Activated CD8-positive, alpha-beta T cell treated with anti-CD3 and anti-CD28 coated beads, Interleukin-2, amount 10 ng/mL, durations not matched to agents 7 days and 5 days (primary cell): ENCODE results near the gene HDHD3. TPM values are rescaled to one million over a fixed set of nuclear protein-coding genes. Genes with fewer than 3 reads are reported as not detected.
"Not testable (repeated sequence)": the region's sequence is repeated elsewhere in the genome, so short reads cannot be mapped to it uniquely, and the experiment has no call there.

Source experiments
- ATAC-seq: fragments of 150-1000 bp; cut with Tn5 transposase; one replicate; pipeline ENCODE4 v1.10.0; 2021; ENCODE audit warnings: moderate library complexity
- CTCF ChIA-PET: fragments of 350-600 bp; sonication (Branson Sonifier 250); formaldehyde crosslinking; loops from one replicate; lab custom pipeline; 2021; ENCODE audit warnings: antibody characterized with exemption; lab: Charles Lee
- POLR2A ChIA-PET: fragments of 350-600 bp; sonication (Branson Sonifier 250); formaldehyde crosslinking; loops from one replicate; lab custom pipeline; 2021; ENCODE audit warnings: antibody characterized with exemption; lab: Charles Lee
- DNase-seq: peaks from one replicate; pipeline ENCODE4 v3.0.0-alpha.2; 2020
- H3K27ac Mint-ChIP-seq: one replicate; pipeline ENCODE4 v1.8.0; 2021; ENCODE audit warnings: mild to moderate bottlenecking, mixed read lengths
- H3K27me3 Mint-ChIP-seq: one replicate; pipeline ENCODE4 v1.8.0; 2021; ENCODE audit warnings: low read depth, mixed read lengths
- H3K36me3 Mint-ChIP-seq: one replicate; pipeline ENCODE4 v1.8.0; 2021; ENCODE audit warnings: low read depth, mixed read lengths
- H3K4me1 Mint-ChIP-seq: one replicate; pipeline ENCODE4 v1.8.0; 2021; ENCODE audit warnings: low read depth, mixed read lengths
- H3K4me3 Mint-ChIP-seq: one replicate; pipeline ENCODE4 v1.8.0; 2021; ENCODE audit warnings: mild to moderate bottlenecking, mixed read lengths
- H3K9me3 Mint-ChIP-seq: one replicate; pipeline ENCODE4 v1.8.0; 2022; ENCODE audit warnings: mixed read lengths; ENCODE audit not compliant: insufficient read depth
- total RNA-seq, 2 experiments: library from RNA; stranded (reverse); gene quantifications; one replicate each; pipeline ENCODE4 v1.2.3, GENCODE V29; 2021

Gene HDHD3, protein sequence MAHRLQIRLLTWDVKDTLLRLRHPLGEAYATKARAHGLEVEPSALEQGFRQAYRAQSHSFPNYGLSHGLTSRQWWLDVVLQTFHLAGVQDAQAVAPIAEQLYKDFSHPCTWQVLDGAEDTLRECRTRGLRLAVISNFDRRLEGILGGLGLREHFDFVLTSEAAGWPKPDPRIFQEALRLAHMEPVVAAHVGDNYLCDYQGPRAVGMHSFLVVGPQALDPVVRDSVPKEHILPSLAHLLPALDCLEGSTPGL
- 10 to 100 TPM; 14.0 to 15.3 TPM for total RNA-seq

DNA sequence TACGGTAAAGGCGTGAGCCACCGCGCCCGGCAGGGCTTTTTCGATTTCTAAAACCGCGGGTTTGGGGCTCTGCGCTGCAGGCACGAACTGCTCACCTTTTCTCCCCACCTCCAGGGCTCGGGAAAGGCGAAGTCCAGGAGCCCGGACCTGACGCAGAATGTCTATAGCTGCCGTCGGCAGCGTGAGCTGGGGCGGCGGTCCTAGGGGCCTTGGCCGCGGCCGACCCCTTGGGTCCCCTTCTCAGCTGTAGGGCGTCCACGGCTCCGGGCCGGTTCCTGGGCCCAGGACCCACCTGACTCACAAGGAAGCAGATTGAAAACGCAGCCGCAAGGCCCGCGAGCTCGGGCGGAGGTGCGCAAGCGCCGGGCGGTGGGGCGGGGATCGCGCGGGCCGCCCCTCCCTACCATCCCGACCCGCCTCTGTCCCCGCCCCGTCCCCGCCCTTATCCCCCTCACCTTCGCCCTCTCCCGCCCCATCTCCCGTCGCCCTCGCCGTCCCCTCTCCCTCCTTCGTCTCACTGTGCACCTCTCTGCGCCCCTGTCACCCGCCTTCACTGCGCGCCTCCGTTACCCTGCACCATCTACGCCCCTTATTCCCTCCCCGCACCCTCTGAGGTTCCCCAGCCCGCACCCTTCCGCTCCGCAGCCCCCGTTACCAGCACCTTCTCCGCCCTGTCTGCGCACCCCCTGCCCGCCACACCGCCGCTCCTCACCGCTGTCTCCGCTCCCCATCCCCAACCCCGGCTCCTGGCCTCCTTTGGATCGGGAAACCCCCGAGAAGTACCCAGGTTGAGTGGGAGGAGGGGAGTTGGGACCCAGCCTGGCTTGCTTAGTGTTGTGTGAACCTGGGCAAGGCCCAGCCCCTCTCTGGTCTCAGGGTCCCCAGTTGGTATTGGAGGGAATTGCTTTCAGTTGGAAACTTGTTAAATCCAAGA, at the start of gene HDHD3:
HDHD3 (minus strand) TSS at position 353 of the 934 bp plus-strand sequence. CDS start 2,632 bp downstream, outside the sequence.
- Mint-ChIP-seq H3K4me1 (peaks cover 14% of the 10 kb centered on the region), H3K36me3 (peaks cover 10% of the 10 kb centered on the region), H3K27ac (peak within 1 kb of the TSS; percentile 76), H3K9me3 (no peaks in the 10 kb centered on the region), H3K27me3 (no peaks in the 10 kb centered on the region), H3K4me3 (peak within 1 kb of the TSS; percentile 83)
- peak; percentile 94 for ATAC-seq
- CTCF ChIA-PET: interaction anchor here (0.8 to 1.0 kb wide), 2 partner anchors 24 to 102 kb away, joined by 4 to 8 read pairs; partner anchors contain the start of genes ALAD and CDC26
- peak; percentile 84 for DNase-seq
- POLR2A ChIA-PET: interaction anchor here (0.7 to 1.1 kb wide), 5 partner anchors 26 to 202 kb away, joined by 3 to 4 read pairs (median 4); partner anchors contain the start of genes C9orf43, CDC26, POLE3 and PRPF4

DNA sequence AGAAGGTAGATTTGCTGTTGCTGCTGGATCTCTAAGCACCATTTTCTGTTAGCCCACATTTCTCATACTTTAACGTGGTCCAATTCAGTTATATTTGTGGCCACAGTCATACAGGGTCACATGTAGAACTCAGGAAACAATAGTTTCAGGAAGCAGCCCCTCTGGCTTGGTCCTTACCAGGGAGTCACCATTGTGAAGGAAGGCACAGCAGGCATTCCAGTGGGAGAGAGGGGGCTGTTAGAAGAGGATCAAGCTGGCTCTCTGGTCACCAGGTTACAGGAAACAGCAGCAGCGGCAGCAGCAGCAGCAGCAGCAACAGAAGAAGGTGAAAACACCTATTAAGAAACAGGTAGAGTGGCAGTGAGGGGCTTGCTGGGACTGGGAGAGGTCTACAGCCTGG, 48.3 kb upstream of the HDHD3 start:
- H3K4me1 Mint-ChIP-seq: no peaks in the 10 kb centered on the region
- ATAC-seq (no peak), DNase-seq (no peak)
- peaks cover 6% of the 10 kb centered on the region for H3K27me3 Mint-ChIP-seq
- ChIA-PET POLR2A (interaction anchor here (0.6 kb wide), 1 partner anchor 46 kb away, joined by 3 read pairs; no protein-coding TSS in a partner anchor), CTCF (no interaction called here)
- H3K36me3 Mint-ChIP-seq: no peaks in the 10 kb centered on the region
- no peak overlapping the region for H3K27ac Mint-ChIP-seq
- no peaks in the 10 kb centered on the region for H3K9me3 Mint-ChIP-seq
- no peak overlapping the region for H3K4me3 Mint-ChIP-seq

DNA sequence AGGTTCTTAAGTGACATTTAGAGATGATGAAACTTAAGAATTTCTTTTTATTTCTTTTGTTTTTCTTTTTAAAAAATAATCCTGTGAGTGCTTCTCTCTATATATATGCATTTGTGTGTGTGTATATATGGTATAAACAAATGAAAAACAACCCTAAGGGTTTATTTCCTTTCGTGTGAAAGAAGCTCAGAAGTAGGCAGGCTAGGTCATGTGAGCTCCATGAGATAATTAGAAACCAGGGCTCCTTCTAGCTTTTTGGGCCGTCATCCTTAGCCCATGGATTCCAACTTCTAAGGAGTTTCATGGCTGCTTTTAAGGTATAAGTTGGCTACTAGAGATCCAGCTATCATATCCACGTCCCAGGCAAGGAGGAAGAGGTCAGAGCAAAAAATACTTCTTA, 44.9 kb upstream of the HDHD3 start:
- Mint-ChIP-seq H3K9me3 (no peaks in the 10 kb centered on the region), H3K27ac (no peak overlapping the region), H3K4me3 (no peak overlapping the region), H3K4me1 (no peaks in the 10 kb centered on the region), H3K36me3 (no peaks in the 10 kb centered on the region), H3K27me3 (peaks cover 6% of the 10 kb centered on the region)
- ATAC-seq: no peak
- ChIA-PET POLR2A (no interaction called here), CTCF (interaction anchor here (0.7 kb wide), 1 partner anchor 516 kb away, joined by 3 read pairs; no protein-coding TSS in a partner anchor)
- DNase-seq: no peak

DNA sequence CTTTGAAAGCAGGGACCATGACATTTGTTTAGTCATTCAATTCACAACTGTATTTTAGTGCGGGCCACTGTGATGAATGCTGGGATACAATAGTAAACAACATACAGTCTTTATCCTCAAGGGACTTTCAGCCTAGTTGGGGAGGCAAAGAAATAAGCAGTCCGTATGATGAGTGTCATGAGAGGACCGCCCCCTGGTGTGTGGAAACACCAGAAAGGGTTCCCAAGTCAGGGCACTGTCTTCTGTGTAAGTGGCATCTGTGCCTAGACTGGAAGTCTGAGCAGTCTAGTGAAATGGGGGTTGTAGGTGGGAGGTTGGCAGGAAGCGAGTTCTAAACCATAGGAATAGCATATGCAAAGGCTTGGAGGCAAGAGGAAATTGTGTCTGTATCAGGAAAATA, 40.6 kb upstream of the HDHD3 start:
- ATAC-seq (no peak), DNase-seq (no peak)
- Mint-ChIP-seq H3K27me3 (peaks cover 4% of the 10 kb centered on the region), H3K9me3 (no peaks in the 10 kb centered on the region), H3K4me1 (no peaks in the 10 kb centered on the region), H3K36me3 (no peaks in the 10 kb centered on the region), H3K27ac (no peak overlapping the region), H3K4me3 (no peak overlapping the region)
- ChIA-PET POLR2A (no interaction called here), CTCF (interaction anchor here (1.0 kb wide), 1 partner anchor 237 kb away, joined by 4 read pairs; no protein-coding TSS in a partner anchor)

DNA sequence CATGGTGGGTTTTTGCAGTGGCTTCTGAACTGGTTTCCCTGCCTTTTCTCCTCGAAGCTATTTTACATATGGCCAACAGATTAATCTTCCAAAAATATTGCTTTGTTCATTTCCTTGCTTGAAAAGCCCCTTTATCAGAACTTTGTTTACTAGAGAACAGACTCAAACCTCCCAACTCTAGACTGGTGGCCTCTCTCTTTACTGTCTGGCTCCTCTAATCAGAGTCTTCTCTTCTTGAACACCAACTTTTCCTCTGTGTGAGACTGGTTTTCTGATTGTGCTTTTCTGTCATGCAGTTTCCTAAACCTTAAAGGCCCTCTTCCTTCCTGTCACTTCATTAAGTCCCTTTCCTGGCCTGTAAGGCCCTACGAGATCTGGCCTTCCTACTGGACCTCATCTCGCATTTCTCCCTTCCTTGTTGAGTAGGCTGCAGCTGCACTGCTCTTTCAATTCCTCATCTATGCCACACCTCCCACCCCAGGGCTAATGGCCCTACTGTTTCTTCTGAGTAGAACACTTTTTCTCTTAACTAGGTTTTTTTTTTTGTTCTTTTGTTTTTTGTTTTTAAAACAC, 39.4 kb upstream of the HDHD3 start:
- CTCF ChIA-PET: interaction anchor here (1.0 kb wide), 1 partner anchor 239 kb away, joined by 4 read pairs; no protein-coding TSS in a partner anchor
- POLR2A ChIA-PET: no interaction called here
- H3K27ac Mint-ChIP-seq: no peak overlapping the region

DNA sequence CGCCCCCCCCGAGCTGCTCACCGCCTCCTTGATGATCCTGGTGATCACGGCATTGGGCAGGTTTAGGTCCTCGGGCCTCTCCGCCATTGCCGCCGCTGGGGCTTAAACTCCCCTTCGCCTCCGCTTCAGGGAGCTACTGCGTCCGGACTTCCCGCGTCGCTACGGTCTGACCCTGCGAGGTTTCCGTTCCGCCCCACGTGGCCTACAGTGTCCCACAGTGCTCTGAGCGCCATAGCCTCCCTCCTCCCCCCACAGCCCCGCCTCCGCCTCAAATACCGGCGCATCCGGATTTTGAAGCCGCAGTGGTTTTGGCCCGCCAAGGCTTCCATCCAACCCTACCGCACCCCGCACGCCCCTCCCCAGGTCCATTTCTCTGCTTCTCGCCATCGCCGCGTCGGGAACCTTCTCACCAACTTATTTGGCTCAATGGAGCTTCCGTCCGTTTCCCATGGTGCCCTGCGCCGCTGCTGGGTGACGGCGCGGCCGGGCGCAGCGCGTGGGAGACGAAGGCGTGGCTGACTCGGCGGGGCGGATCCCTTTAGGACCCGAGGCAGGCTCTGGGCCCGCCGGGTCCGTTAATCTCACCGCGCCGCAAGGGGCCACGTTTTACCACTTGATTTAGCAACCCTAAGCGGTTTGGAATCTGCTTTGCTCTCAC, 33.5 kb upstream of the HDHD3 start, which contains the start of the genes C9orf43 and POLE3:
C9orf43 (plus strand) TSS at position 541 of the 658 bp plus-strand sequence. CDS start 2,747 bp downstream, outside the sequence.
POLE3 (minus strand) TSS at position 469 of the 658 bp plus-strand sequence; CDS start at position 87, 382 bp downstream.
- ChIA-PET CTCF (interaction anchor here (0.7 to 10.7 kb wide), 17 partner anchors 9 to 273 kb away, joined by 3 to 105 read pairs (median 4); partner anchors contain the start of genes ALAD, CDC26, FKBP15 and PRPF4), POLR2A (interaction anchor here (0.6 to 2.0 kb wide), 20 partner anchors 9 to 993 kb away, joined by 3 to 25 read pairs (median 3); partner anchors contain the start of genes ALAD, CDC26, FKBP15 and HDHD3)
- DNase-seq (peak; percentile 96), ATAC-seq (peak; percentile 95)
- peak within 1 kb of the TSS; percentile 100 for H3K27ac Mint-ChIP-seq
- H3K4me1 Mint-ChIP-seq: peaks cover 35% of the 10 kb centered on the region
- peak within 1 kb of the TSS; percentile 88 for H3K4me3 Mint-ChIP-seq
- H3K36me3 Mint-ChIP-seq: peaks cover 26% of the 10 kb centered on the region
- no peaks in the 10 kb centered on the region for H3K9me3 Mint-ChIP-seq
- no peaks in the 10 kb centered on the region for H3K27me3 Mint-ChIP-seq

More for the DNA sequence above, 39.4 kb upstream of the HDHD3 start:
- DNase-seq (no peak), ATAC-seq (no peak)
- peaks cover 2% of the 10 kb centered on the region for H3K27me3 Mint-ChIP-seq
- H3K4me1 Mint-ChIP-seq: peaks cover 5% of the 10 kb centered on the region
- H3K9me3 Mint-ChIP-seq: no peaks in the 10 kb centered on the region
- H3K36me3 Mint-ChIP-seq: no peaks in the 10 kb centered on the region
- no peak overlapping the region for H3K4me3 Mint-ChIP-seq

DNA sequence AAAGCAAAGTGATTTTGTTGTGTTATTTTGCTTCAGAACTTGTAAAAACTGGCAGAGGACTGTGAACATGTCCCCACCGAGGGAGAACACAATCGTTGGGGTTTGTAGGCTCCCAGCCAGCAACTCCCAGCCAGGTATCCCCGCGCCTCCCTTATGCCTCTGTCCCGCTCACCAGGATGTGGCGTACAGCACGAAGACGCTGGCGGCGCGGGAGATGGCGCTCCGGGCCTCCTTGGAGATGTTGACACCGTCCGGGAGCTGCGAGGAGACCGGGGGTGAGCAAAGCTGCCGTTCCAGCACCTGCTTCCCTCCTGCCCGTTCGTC, 33.1 kb upstream of the HDHD3 start:
- H3K9me3 Mint-ChIP-seq: no peaks in the 10 kb centered on the region
- ATAC-seq (peak; percentile 32), DNase-seq (no peak)
- H3K4me1 Mint-ChIP-seq: peaks cover 35% of the 10 kb centered on the region
- H3K36me3 Mint-ChIP-seq: peaks cover 27% of the 10 kb centered on the region
- H3K4me3 Mint-ChIP-seq: peak overlapping the region; percentile 88
- H3K27ac Mint-ChIP-seq: peak overlapping the region; percentile 100
- ChIA-PET POLR2A (interaction anchor here (0.6 to 2.0 kb wide), 19 partner anchors 9 to 994 kb away, joined by 3 to 25 read pairs (median 3); partner anchors contain the start of genes ALAD, CDC26, FKBP15 and HDHD3), CTCF (interaction anchor here (0.7 to 10.7 kb wide), 17 partner anchors 8 to 273 kb away, joined by 3 to 105 read pairs (median 4); partner anchors contain the start of genes ALAD, CDC26, FKBP15 and PRPF4)
- no peaks in the 10 kb centered on the region for H3K27me3 Mint-ChIP-seq

DNA sequence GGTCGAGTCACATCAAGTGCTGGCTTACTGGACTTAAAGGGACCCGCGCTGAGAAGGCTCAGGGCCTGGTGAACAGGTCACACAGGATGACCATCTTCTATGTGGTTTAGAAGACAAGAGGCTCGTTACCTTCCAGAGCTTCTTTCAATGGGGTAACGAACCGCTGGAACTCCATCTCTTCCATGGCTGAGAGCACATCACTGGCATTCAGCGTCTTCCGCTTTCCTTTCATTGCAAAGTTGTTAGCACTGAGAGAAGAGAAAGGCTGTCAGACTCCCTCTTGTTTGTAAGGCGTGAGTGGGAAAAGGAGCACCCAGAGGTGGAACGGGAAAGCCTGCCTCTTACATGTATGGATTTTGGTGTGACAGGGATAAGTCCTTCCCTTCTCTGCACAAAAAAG, 32.7 kb upstream of the HDHD3 start:
- ChIA-PET CTCF (interaction anchor here (1.0 to 10.7 kb wide), 12 partner anchors 8 to 273 kb away, joined by 3 to 105 read pairs (median 5); partner anchors contain the start of genes ALAD, CDC26, FKBP15 and PRPF4), POLR2A (interaction anchor here (0.6 to 2.0 kb wide), 13 partner anchors 9 to 189 kb away, joined by 3 to 25 read pairs (median 5); partner anchors contain the start of genes ALAD, CDC26, FKBP15 and HDHD3)
- no peaks in the 10 kb centered on the region for H3K27me3 Mint-ChIP-seq

DNA sequence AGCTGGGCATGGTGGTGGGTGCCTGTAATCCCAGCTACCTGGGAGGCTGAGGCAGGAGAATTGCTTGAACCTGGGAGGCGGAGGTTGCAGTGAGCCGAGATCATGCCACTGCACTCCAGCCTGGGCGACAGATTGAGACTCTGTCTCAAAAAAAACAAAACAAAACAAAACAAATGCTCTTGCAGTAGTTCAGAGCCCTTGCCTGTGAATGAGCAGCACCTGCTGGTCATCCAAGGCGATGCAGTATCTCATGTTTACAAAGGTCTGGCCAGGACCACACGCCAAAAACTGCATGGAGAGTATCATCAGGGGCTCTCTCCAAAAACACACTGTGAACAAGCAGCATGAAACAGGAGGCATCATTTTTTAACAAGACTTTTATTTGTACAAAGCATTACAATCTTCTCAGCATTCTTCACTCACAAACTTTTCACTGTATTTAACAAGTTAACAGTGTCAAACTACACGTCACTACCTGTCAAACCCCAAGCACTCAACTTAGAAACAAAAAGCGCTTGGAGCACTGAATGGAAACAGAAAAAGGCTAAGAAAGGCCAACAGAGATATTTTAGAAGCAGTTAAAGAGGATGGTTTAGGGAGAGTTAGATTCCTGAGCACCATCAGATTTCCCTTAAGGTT, 30.2 kb upstream of the HDHD3 start:
- POLR2A ChIA-PET: not testable (repeated sequence)

More for the DNA sequence above, 32.7 kb upstream of the HDHD3 start:
- DNase-seq (no peak), ATAC-seq (no peak)
- Mint-ChIP-seq H3K4me1 (peaks cover 35% of the 10 kb centered on the region), H3K27ac (peak overlapping the region; percentile 100), H3K9me3 (no peaks in the 10 kb centered on the region), H3K36me3 (peaks cover 28% of the 10 kb centered on the region), H3K4me3 (peak overlapping the region; percentile 88)

DNA sequence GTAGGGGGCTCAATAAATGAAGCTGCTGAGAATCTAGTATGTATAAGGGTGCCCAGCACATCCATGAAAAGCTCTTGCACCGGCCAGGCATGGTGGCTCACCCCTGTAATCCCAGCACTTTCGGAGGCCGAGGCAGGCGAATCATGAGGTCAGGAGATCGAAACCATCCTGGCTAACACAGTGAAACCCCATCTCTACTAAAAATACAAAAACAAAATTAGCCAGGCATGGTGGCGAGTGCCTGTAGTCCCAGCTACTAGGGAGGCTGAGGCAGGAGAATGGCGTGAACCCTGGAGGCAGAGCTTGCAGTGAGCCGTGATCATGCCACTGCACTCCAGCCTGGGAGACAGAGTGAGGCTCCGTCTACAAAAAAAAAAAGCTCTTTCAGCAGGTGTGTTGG, 29.6 kb upstream of the HDHD3 start:
- POLR2A ChIA-PET: not testable (repeated sequence)

More for the DNA sequence above, 30.2 kb upstream of the HDHD3 start:
- not testable (repeated sequence) for H3K9me3 Mint-ChIP-seq, H3K27me3 Mint-ChIP-seq, H3K4me3 Mint-ChIP-seq, ATAC-seq
- CTCF ChIA-PET: interaction anchor here (0.7 to 10.7 kb wide), 9 partner anchors 19 to 250 kb away, joined by 3 to 105 read pairs (median 6); partner anchors contain the start of genes CDC26, PRPF4 and WDR31
- peak; percentile 74 for DNase-seq
- peaks cover 28% of the 10 kb centered on the region for H3K36me3 Mint-ChIP-seq
- peaks cover 35% of the 10 kb centered on the region for H3K4me1 Mint-ChIP-seq
- peak overlapping the region; percentile 53 for H3K27ac Mint-ChIP-seq

More for the DNA sequence above, 29.6 kb upstream of the HDHD3 start:
- H3K4me3 Mint-ChIP-seq, H3K9me3 Mint-ChIP-seq, DNase-seq, H3K27ac Mint-ChIP-seq, H3K27me3 Mint-ChIP-seq, ATAC-seq: not testable (repeated sequence)
- peaks cover 37% of the 10 kb centered on the region for H3K4me1 Mint-ChIP-seq
- H3K36me3 Mint-ChIP-seq: peaks cover 28% of the 10 kb centered on the region
- CTCF ChIA-PET: interaction anchor here (0.9 to 10.7 kb wide), 6 partner anchors 40 to 250 kb away, joined by 3 to 105 read pairs (median 5); partner anchors contain the start of genes CDC26, PRPF4 and WDR31
